Gastrocnemius medialis (tissue), 4 donors: ENCODE results near the gene UBL7. TPM values are rescaled to one million over a fixed set of nuclear protein-coding genes. Genes with fewer than 3 reads are reported as not detected.

Experiments used
- ATAC-seq, 2 donors: fragments of 150-250 bp; one replicate each; pipeline ENCODE4 v1.9.1; 2016
- DNase-seq, 2 donors: peaks; one replicate each; pipeline ENCODE4 v3.0.0-alpha.2; 2019
- H3K27ac ChIP-seq, 4 donors: fragments of 200-600 bp; sonication (generic); 1 replicate in 1 of 4; 2 replicates in 3 of 4; pipeline ENCODE4 v1.5.1; 2016 to 2018; ENCODE audit warnings: mild to moderate bottlenecking in 2 of 4, moderate library complexity in 1 of 4
- H3K27me3 ChIP-seq, 3 donors: fragments of 200-600 bp; sonication (generic) in 2 of 3; 1 replicate in 1 of 3; 2 replicates in 2 of 3; pipeline versions ENCODE4 v1.5.1 to v1.6.0; 2016 to 2019; ENCODE audit warnings: mild to moderate bottlenecking in 1 of 3, moderate library complexity in 1 of 3
- H3K36me3 ChIP-seq, 2 donors: fragments of 200-600 bp; sonication (generic) in 1 of 2; one replicate each; pipeline ENCODE4 v1.5.1; 2017 to 2018
- H3K4me1 ChIP-seq, 2 donors: fragments of 200-600 bp; sonication (generic) in 1 of 2; one replicate each; pipeline ENCODE4 v1.5.1; 2016 to 2017; ENCODE audit warnings: mild to moderate bottlenecking in 2 of 2
- H3K4me3 ChIP-seq, 4 donors: fragments of 200-600 bp; sonication (generic) in 3 of 4; 1 replicate in 1 of 4; 2 replicates in 3 of 4; pipeline ENCODE4 v1.5.1; 2016 to 2019; ENCODE audit warnings: mild to moderate bottlenecking in 2 of 4
- H3K9me3 ChIP-seq, 3 donors: fragments of 200-600 bp; sonication (generic) in 2 of 3; 1 replicate in 1 of 3; 2 replicates in 2 of 3; pipeline ENCODE4 v1.5.1; 2016 to 2019
- CTCF ChIP-seq, 5 experiments: fragments of 450-650 bp in 3 of 5; fragments of 200-600 bp in 2 of 5; sonication (generic) in 2 of 5; IDR thresholded peaks in 4 of 5; conservative IDR thresholded peaks in 1 of 5; 1 replicate in 4 of 5; 2 replicates in 1 of 5; pipeline ENCODE4 v1.5.1; 2016 to 2019; ENCODE audit warnings: antibody characterized with exemption in 5 of 5, mild to moderate bottlenecking in 3 of 5, moderate library complexity in 3 of 5
- POLR2A ChIP-seq, 2 donors: fragments of 450-650 bp; IDR thresholded peaks; one replicate each; pipeline ENCODE4 v1.6.1; 2017; ENCODE audit warnings: antibody characterized with exemption in 2 of 2, mild to moderate bottlenecking in 2 of 2, moderate library complexity in 2 of 2
- in situ Hi-C, 4 donors: fragments of 200-750 bp; cut with MboI; loops; one replicate each; pipeline versions ENCODE4 v1.15.0 to v1.8.0; 2017; ENCODE audit warnings: low sequenced_read_pairs in 4 of 4
- intact Hi-C: fragments of 100-400 bp; cut with DNase I; formaldehyde crosslinking; loops from one replicate; pipeline ENCODE4 v1.15.1; 2023; ENCODE audit warnings: low total_unique reads
- total RNA-seq, 4 donors: library from RNA; depleted of rRNA; stranded (reverse); fragments of >200 nt; gene quantifications; one replicate each; pipeline versions ENCODE4 v1.1.0 to v1.2.3, GENCODE V29; 2016

The UBL7 gene
- total RNA-seq, 4 donors from 2014 or later: 66.4 to 139 (median 83.2) TPM

GRCh38 chr15:74403991-74404563, 56.9 kb downstream of the UBL7 start:
- no peak for TF ChIP-seq POLR2A (IDR thresholded peaks at IDR 0.05)
- no peak for TF ChIP-seq CTCF (IDR thresholded peaks at IDR 0.05 in 4 of 5, conservative IDR thresholded peaks at IDR 0.05 in 1 of 5)
- in situ Hi-C loops: no loop called here
- Histone ChIP-seq H3K27ac (no peak overlapping the region), H3K4me3 (no peak overlapping the region), H3K4me1 (peaks cover 0 to 3% of the 10 kb centered on the region in 2 donors), H3K27me3 (no peaks in the 10 kb centered on the region), H3K9me3 (no peaks in the 10 kb centered on the region), H3K36me3 (no peaks in the 10 kb centered on the region)
- DNase-seq (no peak), ATAC-seq (no peak)
- intact Hi-C loops: no loop called here

- no peak overlapping the region for H3K27ac ChIP-seq
- H3K4me1 ChIP-seq: peaks cover 0 to 3% of the 10 kb centered on the region in 2 donors
- H3K27me3 ChIP-seq: no peaks in the 10 kb centered on the region
- H3K36me3 ChIP-seq: no peaks in the 10 kb centered on the region
- no peak for ATAC-seq
- in situ Hi-C loops: no loop called here
- no peak for DNase-seq
- no peak for TF ChIP-seq CTCF (IDR thresholded peaks at IDR 0.05 in 4 of 5, conservative IDR thresholded peaks at IDR 0.05 in 1 of 5)
- no peak for TF ChIP-seq POLR2A (IDR thresholded peaks at IDR 0.05)
- no peak overlapping the region for H3K4me3 ChIP-seq
- intact Hi-C loops: no loop called here
- no peaks in the 10 kb centered on the region for H3K9me3 ChIP-seq
Observed at GRCh38 chr15:74403588-74403919, 57.4 kb downstream of the UBL7 start.

- no peak overlapping the region for H3K27ac ChIP-seq
- H3K4me3 ChIP-seq: no peak overlapping the region
- intact Hi-C loops: no loop called here
- no peak for TF ChIP-seq CTCF (IDR thresholded peaks at IDR 0.05 in 4 of 5, conservative IDR thresholded peaks at IDR 0.05 in 1 of 5)
- TF ChIP-seq POLR2A (IDR thresholded peaks at IDR 0.05): no peak
- no peak for DNase-seq
- no peaks in the 10 kb centered on the region for H3K9me3 ChIP-seq
- no peaks in the 10 kb centered on the region for H3K27me3 ChIP-seq
- ATAC-seq: no peak
- H3K4me1 ChIP-seq: peaks cover 0 to 3% of the 10 kb centered on the region in 2 donors
- in situ Hi-C loops: no loop called here
- no peaks in the 10 kb centered on the region for H3K36me3 ChIP-seq
Observed at GRCh38 chr15:74402873-74403587, 57.9 kb downstream of the UBL7 start.

- Histone ChIP-seq H3K4me1 (peaks cover 0 to 3% of the 10 kb centered on the region in 2 donors), H3K36me3 (no peaks in the 10 kb centered on the region), H3K4me3 (no peak overlapping the region), H3K27me3 (no peaks in the 10 kb centered on the region), H3K9me3 (no peaks in the 10 kb centered on the region), H3K27ac (no peak overlapping the region)
- no peak for TF ChIP-seq CTCF (IDR thresholded peaks at IDR 0.05 in 4 of 5, conservative IDR thresholded peaks at IDR 0.05 in 1 of 5)
- TF ChIP-seq POLR2A (IDR thresholded peaks at IDR 0.05): no peak
- ATAC-seq: no peak
- in situ Hi-C loops: no loop called here
- DNase-seq: no peak
- intact Hi-C loops: no loop called here
Observed at GRCh38 chr15:74402337-74402841, 58.6 kb downstream of the UBL7 start.
